Uterus (tissue), 2 donors: Measurements from ENCODE around the gene UPK1B.

ENCODE experiments used
- POLR2A ChIP-seq, 2 donors: fragments of 450-650 bp; IDR thresholded peaks; one replicate each; pipeline ENCODE4 v1.6.1; 2016; ENCODE audit warnings: antibody characterized with exemption in 2 of 2, mild to moderate bottlenecking in 1 of 2, moderate library complexity in 1 of 2
- TF ChIP-seq, protein P1 (sequence below), 4 experiments: fragments of 200-600 bp in 2 of 4; fragments of 450-650 bp in 2 of 4; sonication (generic) in 2 of 4; IDR thresholded peaks; one replicate each; pipeline ENCODE4 v1.5.1; 2016 to 2019; ENCODE audit warnings: antibody characterized with exemption in 4 of 4, mild to moderate bottlenecking in 2 of 4, moderate library complexity in 1 of 4

DNA sequence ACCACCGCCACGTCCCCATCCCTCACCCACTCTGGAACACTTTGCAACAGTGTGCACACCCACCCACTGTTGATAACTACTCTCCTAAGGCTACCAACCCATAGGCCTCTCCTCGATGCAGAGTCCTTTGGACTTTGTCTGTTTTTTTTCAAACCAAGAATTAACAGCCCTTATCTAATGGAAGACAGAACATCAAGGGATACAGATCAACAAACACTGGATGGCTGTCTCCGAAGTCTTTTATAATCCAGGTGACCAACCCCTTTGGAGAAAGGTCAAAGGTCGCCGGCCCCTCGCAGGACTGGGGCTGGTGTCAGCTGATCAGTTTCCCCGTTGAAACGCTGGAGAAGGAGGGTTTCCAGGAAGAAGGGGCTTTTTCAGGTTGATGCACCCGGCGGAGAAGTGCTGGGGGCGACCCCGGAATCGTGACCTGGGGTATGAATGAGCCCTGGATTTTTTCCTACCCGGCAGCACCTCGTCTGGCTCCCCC, 66.7 kb downstream of the UPK1B start:
- TF ChIP-seq, protein P1, sequence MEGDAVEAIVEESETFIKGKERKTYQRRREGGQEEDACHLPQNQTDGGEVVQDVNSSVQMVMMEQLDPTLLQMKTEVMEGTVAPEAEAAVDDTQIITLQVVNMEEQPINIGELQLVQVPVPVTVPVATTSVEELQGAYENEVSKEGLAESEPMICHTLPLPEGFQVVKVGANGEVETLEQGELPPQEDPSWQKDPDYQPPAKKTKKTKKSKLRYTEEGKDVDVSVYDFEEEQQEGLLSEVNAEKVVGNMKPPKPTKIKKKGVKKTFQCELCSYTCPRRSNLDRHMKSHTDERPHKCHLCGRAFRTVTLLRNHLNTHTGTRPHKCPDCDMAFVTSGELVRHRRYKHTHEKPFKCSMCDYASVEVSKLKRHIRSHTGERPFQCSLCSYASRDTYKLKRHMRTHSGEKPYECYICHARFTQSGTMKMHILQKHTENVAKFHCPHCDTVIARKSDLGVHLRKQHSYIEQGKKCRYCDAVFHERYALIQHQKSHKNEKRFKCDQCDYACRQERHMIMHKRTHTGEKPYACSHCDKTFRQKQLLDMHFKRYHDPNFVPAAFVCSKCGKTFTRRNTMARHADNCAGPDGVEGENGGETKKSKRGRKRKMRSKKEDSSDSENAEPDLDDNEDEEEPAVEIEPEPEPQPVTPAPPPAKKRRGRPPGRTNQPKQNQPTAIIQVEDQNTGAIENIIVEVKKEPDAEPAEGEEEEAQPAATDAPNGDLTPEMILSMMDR (IDR thresholded peaks at IDR 0.05), result no peak
- TF ChIP-seq POLR2A (IDR thresholded peaks at IDR 0.05), result no peak
